Activated CD8-positive, alpha-beta memory T cell treated with anti-CD3 and anti-CD28 coated beads for 36 hours (primary cell): ENCODE results near the gene SLC7A9. TPM values are rescaled to one million over a fixed set of nuclear protein-coding genes. Genes with fewer than 3 reads are reported as not detected.

Experiments
- total RNA-seq, 2 experiments: library from RNA; stranded (reverse); gene quantifications; one replicate each; pipeline ENCODE4 v1.2.3, GENCODE V29; 2021

Gene SLC7A9
- total RNA-seq, 2 experiments from 2014 or later = not detected

Other genes starting within 250 kb of the SLC7A9 start
- 10 to 100 TPM; 44.8 to 47.3 TPM for gene ANKRD27, start 194.6 kb downstream of the SLC7A9 start, total RNA-seq
- under 1 TPM; 0.06 to 0.13 TPM for gene RGS9BP, start 193.9 kb downstream of the SLC7A9 start, total RNA-seq
- 10 to 100 TPM; 19.2 to 20.0 TPM for gene NUDT19, start 177.9 kb downstream of the SLC7A9 start, total RNA-seq
- gene TDRD12, start 150.0 kb downstream of the SLC7A9 start, total RNA-seq = not detected
- gene CEP89, start 102.2 kb upstream of the SLC7A9 start, total RNA-seq = 10 to 100 TPM; 18.5 to 19.5 TPM
- 1 to 10 TPM; 7.5 to 8.3 TPM for gene FAAP24, start 102.5 kb upstream of the SLC7A9 start, total RNA-seq
- gene RHPN2, start 195.1 kb upstream of the SLC7A9 start, total RNA-seq = 1 to 10 TPM; 3.5 to 3.9 TPM
- gene GPATCH1, start 211.4 kb upstream of the SLC7A9 start, total RNA-seq = 10 to 100 TPM; 11.8 to 12.5 TPM